IMR-90 (cell line): ENCODE results near the gene NPTX1. TPM values are rescaled to one million over a fixed set of nuclear protein-coding genes. Genes with fewer than 3 reads are reported as not detected.

Source experiments
- ATAC-seq: fragments of 200-7000 bp; cut with Tn5 transposase; 2 replicates; pipeline ENCODE4 v1.9.1; 2020; ENCODE audit warnings: low read depth, mild to moderate bottlenecking, moderate library complexity
- BruUV-seq: library from RNA; stranded (reverse); fragments of 400-500 nt; replicated peaks from 2 replicates; lab custom pipeline; 2021; lab: Mats Ljungman, UMichigan
- CTCF ChIA-PET: fragments of 300-600 bp; formaldehyde crosslinking; extraction: SDS; loops from one replicate; lab custom pipeline; 2021; ENCODE audit warnings: antibody characterized with exemption; lab: Yijun Ruan, JAX
- POLR2A ChIA-PET: fragments of 300-600 bp; sonication (Branson Sonifier 250); formaldehyde crosslinking; loops from one replicate; lab custom pipeline; 2022; ENCODE audit warnings: antibody characterized with exemption; ENCODE audit not compliant: unreplicated experiment; lab: Charles Lee
- DNase-seq: peaks from one replicate; pipeline ENCODE4 v3.0.0; 2013
- H2AFZ ChIP-seq: replicated peaks from 2 replicates; pipeline ENCODE3; 2013; ENCODE audit warnings: low read length, mild to moderate bottlenecking; ENCODE audit not compliant: poor library complexity
- H2AK5ac ChIP-seq: 2 replicates; pipeline ENCODE4 v1.6.1; 2013; ENCODE audit warnings: low read depth, low read length, inconsistent platforms
- H2AK9ac ChIP-seq: replicated peaks from 2 replicates; pipeline ENCODE3; 2013; ENCODE audit warnings: mild to moderate bottlenecking, low read depth, low read length, moderate library complexity; ENCODE audit not compliant: poor library complexity
- H2BK120ac ChIP-seq: 2 replicates; pipeline ENCODE4 v1.6.1; 2013; ENCODE audit warnings: low read depth, low read length, inconsistent platforms
- H2BK15ac ChIP-seq: 3 replicates; pipeline ENCODE4 v1.6.1; 2013; ENCODE audit warnings: low read depth, low read length, inconsistent platforms
- H2BK20ac ChIP-seq: 2 replicates; pipeline ENCODE4 v1.6.1; 2013; ENCODE audit warnings: low read depth, mild to moderate bottlenecking, inconsistent platforms, low read length, moderate library complexity
- H2BK5ac ChIP-seq: 2 replicates; pipeline ENCODE4 v1.6.1; 2013; ENCODE audit warnings: mild to moderate bottlenecking, low read depth, low read length, inconsistent platforms; ENCODE audit not compliant: poor library complexity, severe bottlenecking
- H3K14ac ChIP-seq: replicated peaks from 2 replicates; pipeline ENCODE4 v1.6.1; 2013; ENCODE audit warnings: low read depth, low read length, inconsistent platforms
- H3K18ac ChIP-seq: 2 replicates; pipeline ENCODE4 v1.6.1; 2013; ENCODE audit warnings: low read depth, low read length, control low read depth
- H3K23ac ChIP-seq: 2 replicates; pipeline ENCODE4 v1.6.1; 2013; ENCODE audit warnings: low read depth, low read length, inconsistent platforms
- H3K27ac ChIP-seq: 2 replicates; pipeline ENCODE4 v1.5.1; 2013; ENCODE audit warnings: mild to moderate bottlenecking, control low read depth, low read length; ENCODE audit not compliant: insufficient read depth
- H3K27me3 ChIP-seq: 2 replicates; pipeline ENCODE4 v1.6.1; 2013; ENCODE audit warnings: low read length; ENCODE audit not compliant: control insufficient read depth, insufficient read depth
- H3K36me3 ChIP-seq: 2 replicates; pipeline ENCODE4 v1.6.1; 2013; ENCODE audit warnings: low read length, mixed read lengths; ENCODE audit not compliant: control insufficient read depth, insufficient read depth
- H3K4ac ChIP-seq: 2 replicates; pipeline ENCODE4 v1.6.1; 2013; ENCODE audit warnings: low read depth, low read length, inconsistent platforms
- H3K4me1 ChIP-seq: 2 replicates; pipeline ENCODE4 v1.6.1; 2013; ENCODE audit warnings: low read length, mixed read lengths; ENCODE audit not compliant: control insufficient read depth, insufficient read depth
- H3K4me2 ChIP-seq: 2 replicates; pipeline ENCODE4 v1.6.1; 2013; ENCODE audit warnings: low read depth, mild to moderate bottlenecking, control low read depth, low read length, moderate library complexity
- H3K4me3 ChIP-seq: 2 replicates; pipeline ENCODE4 v1.5.1; 2013; ENCODE audit warnings: low read depth, mild to moderate bottlenecking, control low read depth, low read length, moderate library complexity; ENCODE audit not compliant: insufficient read depth
- H3K56ac ChIP-seq: 2 replicates; pipeline ENCODE4 v1.6.1; 2013; ENCODE audit warnings: low read length, inconsistent platforms; ENCODE audit not compliant: insufficient read depth; ENCODE audit errors: extremely low read depth
- H3K79me1 ChIP-seq, 2 experiments: 2 replicates each; pipeline ENCODE4 v1.6.1; 2013; ENCODE audit warnings: low read length in 2 of 2, inconsistent platforms in 1 of 2, low read depth in 1 of 2
- H3K9ac ChIP-seq: 2 replicates; pipeline ENCODE4 v1.6.1; 2013; ENCODE audit warnings: low read depth, low read length, control low read depth
- H3K9me1 ChIP-seq: 2 replicates; pipeline ENCODE4 v1.6.1; 2013; ENCODE audit warnings: low read length, inconsistent platforms; ENCODE audit not compliant: insufficient read depth
- H3K9me3 ChIP-seq: 2 replicates; pipeline ENCODE4 v1.6.1; 2013; ENCODE audit warnings: low read length; ENCODE audit not compliant: control insufficient read depth, insufficient read depth
- H4K20me1 ChIP-seq: 2 replicates; pipeline ENCODE4 v1.6.1; 2013; ENCODE audit warnings: low read length, inconsistent platforms; ENCODE audit not compliant: insufficient read depth
- H4K5ac ChIP-seq: 2 replicates; pipeline ENCODE4 v1.6.1; 2013; ENCODE audit warnings: mild to moderate bottlenecking, low read depth, low read length, control low read depth
- H4K8ac ChIP-seq, 2 experiments: 2 replicates each; pipeline ENCODE4 v1.6.1; 2013; ENCODE audit warnings: low read depth in 2 of 2, low read length in 2 of 2, control low read depth in 1 of 2, inconsistent platforms in 1 of 2
- H4K91ac ChIP-seq: 2 replicates; pipeline ENCODE4 v1.6.1; 2013; ENCODE audit warnings: low read depth, low read length, inconsistent platforms; ENCODE audit not compliant: insufficient read depth
- CEBPB ChIP-seq: IDR thresholded peaks from 2 replicates; pipeline ENCODE4 v1.6.1; 2012; ENCODE audit warnings: low read depth, low read length, improper control_type of control experiment
- CHD1 ChIP-seq: IDR thresholded peaks from 2 replicates; pipeline ENCODE4 v1.6.1; 2012; ENCODE audit warnings: low read depth, low read length, improper control_type of control experiment
- FOS ChIP-seq: fragments of 150-350 bp; IDR thresholded peaks from 2 replicates; pipeline ENCODE4 v1.6.1; 2016; ENCODE audit warnings: low read depth, low read length
- MAZ ChIP-seq: IDR thresholded peaks from 2 replicates; pipeline ENCODE4 v1.6.1; 2012; ENCODE audit warnings: low read depth, mild to moderate bottlenecking, low read length, improper control_type of control experiment, moderate library complexity, borderline replicate concordance
- MXI1 ChIP-seq: IDR thresholded peaks from 2 replicates; pipeline ENCODE4 v1.6.1; 2012; ENCODE audit warnings: low read depth, mild to moderate bottlenecking, low read length, moderate library complexity, borderline replicate concordance
- NFE2L2 ChIP-seq: fragments of 150-350 bp; IDR thresholded peaks from 2 replicates; pipeline ENCODE4 v1.6.1; 2016; ENCODE audit warnings: low read depth, mild to moderate bottlenecking, low read length
- RAD21 ChIP-seq: IDR thresholded peaks from 2 replicates; pipeline ENCODE4 v1.6.1; 2012; ENCODE audit warnings: low read length, improper control_type of control experiment
- RCOR1 ChIP-seq: IDR thresholded peaks from 2 replicates; pipeline ENCODE4 v1.6.1; 2012; ENCODE audit warnings: mild to moderate bottlenecking, low read length, improper control_type of control experiment; ENCODE audit not compliant: insufficient replicate concordance
- SMC3 ChIP-seq: fragments of 150-350 bp; IDR thresholded peaks from 2 replicates; pipeline ENCODE4 v1.6.1; 2016; ENCODE audit warnings: low read depth, mild to moderate bottlenecking, antibody characterized with exemption, low read length, moderate library complexity
- USF2 ChIP-seq: fragments of 150-350 bp; IDR thresholded peaks from 2 replicates; pipeline ENCODE4 v1.6.1; 2017; ENCODE audit warnings: mild to moderate bottlenecking, antibody characterized with exemption, low read length, low read depth
- WGBS, 2 experiments: methylation state at CpG; one replicate each; pipeline versions ENCODE4 v1.1.5 to v1.1.7; 2013; ENCODE audit warnings: missing lambda C conversion rate in 2 of 2; ENCODE audit not compliant: insufficient read length in 1 of 2; ENCODE audit errors: extremely low coverage in 2 of 2; 5-methylcytosine and 5-hydroxymethylcytosine counted together
- dilution Hi-C: fragments of 300-500 bp; cut with HindIII; formaldehyde crosslinking; loops from one replicate; pipeline ENCODE4 v1.14.3; 2018; ENCODE audit warnings: low sequenced_read_pairs; ENCODE audit not compliant: unreplicated experiment
- in situ Hi-C: fragments of 300-500 bp; cut with MboI; formaldehyde crosslinking; loops from 3 replicates; pipeline ENCODE4 v1.14.3; 2019; ENCODE audit warnings: low sequenced_read_pairs, inconsistent platforms, mixed read lengths
- intact Hi-C: fragments of 100-400 bp; cut with micrococcal nuclease; formaldehyde crosslinking; loops from 2 replicates; pipeline ENCODE4 v1.10.0; 2022
- polyA plus RNA-seq, 3 experiments: library from polyadenylated mRNA; depleted of rRNA; stranded (reverse); fragments of >200 nt; gene quantifications; 2 replicates each; pipeline ENCODE4 v1.2.3, GENCODE V29; 2012; ENCODE audit warnings: low replicate concordance in 1 of 3
- total RNA-seq: library from RNA; depleted of rRNA; stranded (reverse); fragments of >200 nt; gene quantifications from 2 replicates; pipeline ENCODE4 v1.2.3, GENCODE V29; 2012

Gene NPTX1
- total and polyA plus RNA-seq, 2 of the 4 experiments (the other 2 are of a cell fraction): 20.8 to 39.5 TPM

DNA sequence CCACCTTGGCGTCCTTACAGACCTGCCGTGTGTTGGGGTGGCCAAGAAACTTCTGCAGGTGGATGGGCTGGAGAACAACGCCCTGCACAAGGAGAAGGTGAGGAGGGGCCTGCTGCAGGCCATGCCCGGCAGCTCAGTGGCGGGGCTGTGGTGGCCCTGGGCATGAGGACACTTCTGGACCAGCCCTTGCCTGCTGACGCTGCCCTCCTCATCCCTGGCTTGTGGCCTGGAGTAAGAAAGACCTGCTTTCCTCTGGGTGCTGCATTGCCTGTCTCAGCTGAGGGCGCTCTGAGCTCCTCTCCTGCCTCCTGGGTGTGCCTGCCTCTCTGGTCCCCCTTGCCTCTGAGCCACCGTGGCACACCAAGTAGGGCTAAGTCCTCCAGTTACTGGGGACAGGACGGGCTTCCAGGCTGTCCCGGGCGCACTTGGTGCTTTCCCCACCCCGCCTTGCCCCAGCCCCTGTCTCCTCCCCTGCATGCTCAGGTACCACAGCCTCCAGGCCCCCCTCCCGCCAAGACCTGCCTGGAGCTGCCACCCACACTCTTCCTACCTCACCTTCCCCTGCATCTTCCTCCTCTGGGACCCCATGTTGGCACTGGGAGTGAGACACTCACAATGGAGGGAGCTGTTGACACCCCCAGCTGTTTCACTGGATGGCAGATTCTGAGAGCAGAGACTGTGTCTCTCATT is 52.7 kb downstream of the NPTX1 start:
- H2AK9ac ChIP-seq: no peak overlapping the region
- H3K23ac ChIP-seq: no peak overlapping the region
- H3K56ac ChIP-seq: no peak overlapping the region
- H2AK5ac ChIP-seq: no peak overlapping the region
- H3K27ac ChIP-seq: no peak overlapping the region
- no peak overlapping the region for H3K9ac ChIP-seq
- H3K18ac ChIP-seq: no peak overlapping the region
- H3K27me3 ChIP-seq: no peaks in the 10 kb centered on the region
- no peak overlapping the region for H2BK20ac ChIP-seq
- H4K5ac ChIP-seq: no peak overlapping the region
- no peak overlapping the region for H3K4me2 ChIP-seq
- H3K4me3 ChIP-seq: no peak overlapping the region
- no peaks in the 10 kb centered on the region for H3K4me1 ChIP-seq
- in situ Hi-C loops: loop anchor here (10.0 kb wide), 1 partner anchor 451 kb away; no protein-coding TSS in a partner anchor
- no peak overlapping the region for H4K8ac ChIP-seq
- dilution Hi-C loops: no loop called here
- intact Hi-C loops: no loop called here
- ChIA-PET CTCF (no interaction called here), POLR2A (no interaction called here)
- no TSS peak for BruUV-seq
- no peak overlapping the region for H3K14ac ChIP-seq
- peaks cover 15% of the 10 kb centered on the region for H4K20me1 ChIP-seq
- H2BK15ac ChIP-seq: no peak overlapping the region
- H2AFZ ChIP-seq: peak overlapping the region; percentile 43
- TF ChIP-seq USF2 (no peak), SMC3 (no peak), CHD1 (no peak), NFE2L2 (no peak), FOS (no peak), RAD21 (no peak), MAZ (no peak), CEBPB (no peak), RCOR1 (no peak), MXI1 (no peak)
- no peak overlapping the region for H2BK5ac ChIP-seq
- no peak overlapping the region for H2BK120ac ChIP-seq
- no peak overlapping the region for H4K91ac ChIP-seq
- no peak overlapping the region for H3K4ac ChIP-seq
- peaks cover 5% of the 10 kb centered on the region for H3K9me1 ChIP-seq
- H3K36me3 ChIP-seq: peaks cover 8% of the 10 kb centered on the region
- DNase-seq: no peak
- WGBS, 2 experiments: 90% methylated on average over 4 of the region's 13 CpGs; no CpG with 5 or more reads in 1 of the 2 experiments
- no peaks in the 10 kb centered on the region for H3K9me3 ChIP-seq
- H3K79me1 ChIP-seq: peaks cover 15 to 20% of the 10 kb centered on the region in 2 experiments
- ATAC-seq: no peak
